Subcutaneous abdominal adipose tissue (tissue), 5 donors: ENCODE measurements around the gene NTSR1.

Source experiments
- H3K27ac ChIP-seq: one replicate; pipeline ENCODE4 v1.7.0; 2013; ENCODE audit warnings: low read depth, mild to moderate bottlenecking, inconsistent platforms, low read length, moderate library complexity
- H3K27me3 ChIP-seq, 5 donors: one replicate each; pipeline ENCODE4 v1.7.0; 2013; ENCODE audit warnings: low read length in 5 of 5, inconsistent platforms in 1 of 5; ENCODE audit not compliant: control insufficient read depth in 5 of 5, insufficient read depth in 4 of 5
- H3K36me3 ChIP-seq, 5 donors: one replicate each; pipeline ENCODE4 v1.7.0; 2013; ENCODE audit warnings: low read length in 5 of 5; ENCODE audit not compliant: control insufficient read depth in 5 of 5, insufficient read depth in 5 of 5
- H3K4me1 ChIP-seq, 5 donors: one replicate each; pipeline ENCODE4 v1.7.0; 2013; ENCODE audit warnings: low read length in 5 of 5, mild to moderate bottlenecking in 3 of 5, moderate library complexity in 1 of 5; ENCODE audit not compliant: control insufficient read depth in 5 of 5, insufficient read depth in 5 of 5
- H3K4me3 ChIP-seq, 5 donors: one replicate each; pipeline ENCODE4 v1.7.0; 2013; ENCODE audit warnings: low read length in 5 of 5, low read depth in 1 of 5
- H3K9ac ChIP-seq, 5 donors: one replicate each; pipeline ENCODE4 v1.7.0; 2013; ENCODE audit warnings: low read length in 5 of 5, mild to moderate bottlenecking in 4 of 5, moderate library complexity in 3 of 5
- H3K9me3 ChIP-seq, 5 donors: one replicate each; pipeline ENCODE4 v1.7.0; 2013; ENCODE audit warnings: low read length in 5 of 5; ENCODE audit not compliant: control insufficient read depth in 5 of 5
- donor health status: healthy.
- donor health status: healthy.
- donor health status: healthy.
- donor health status: healthy.
- donor health status: healthy.

The NTSR1 gene

DNA sequence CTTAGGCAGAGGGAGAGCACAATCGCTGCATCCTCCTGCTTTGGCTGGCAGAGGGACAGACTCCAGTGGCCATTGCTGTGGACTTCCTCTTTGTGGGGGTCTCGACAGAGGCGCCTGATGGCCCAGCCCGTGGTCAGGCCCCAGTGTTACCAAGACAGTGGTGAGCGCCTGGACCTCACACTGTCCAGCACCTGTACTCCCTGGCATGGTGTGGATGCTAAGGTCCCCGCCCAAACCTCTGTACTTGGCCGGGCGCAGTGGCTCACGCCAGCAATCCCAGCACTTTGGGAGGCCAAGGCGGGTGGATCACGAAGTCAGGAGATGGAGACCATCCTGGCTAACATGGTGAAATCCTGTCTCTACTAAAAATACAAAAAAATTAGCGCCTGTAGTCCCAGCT, 2.3 kb upstream of the NTSR1 start:
- Histone ChIP-seq H3K27me3 (peaks cover 21 to 67% (median 54%) of the 10 kb centered on the region in 5 donors), H3K9me3 (no peaks in the 10 kb centered on the region), H3K9ac (no peak overlapping the region), H3K4me1 (peaks cover 1 to 16% (median 3%) of the 10 kb centered on the region in 5 donors), H3K27ac (no peak overlapping the region), H3K36me3 (no peaks in the 10 kb centered on the region), H3K4me3 (no peak overlapping the region)

DNA sequence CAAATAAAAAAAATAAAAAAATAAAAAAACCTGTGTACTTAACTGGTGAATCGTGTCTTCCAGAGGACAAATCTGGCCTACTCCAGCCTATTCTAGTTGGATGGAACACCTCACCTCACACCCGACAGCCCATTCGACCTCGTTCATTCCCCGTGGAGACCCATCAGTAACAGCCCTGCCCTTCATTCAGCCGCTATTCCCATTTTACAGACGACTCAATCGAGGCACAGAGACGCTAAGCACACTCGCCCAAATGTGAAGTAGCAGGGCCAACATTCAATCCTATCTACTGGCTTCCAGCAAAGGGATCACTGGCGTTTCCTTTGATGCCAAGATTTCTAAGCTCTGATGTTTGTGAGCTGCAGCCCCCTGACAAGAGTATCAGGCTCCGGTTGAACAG, 1.8 kb upstream of the NTSR1 start:
- Histone ChIP-seq H3K9ac (no peak overlapping the region), H3K4me1 (peaks cover 1 to 16% (median 3%) of the 10 kb centered on the region in 5 donors), H3K27me3 (peaks cover 21 to 66% (median 58%) of the 10 kb centered on the region in 5 donors), H3K4me3 (no peak overlapping the region), H3K36me3 (no peaks in the 10 kb centered on the region), H3K9me3 (no peaks in the 10 kb centered on the region), H3K27ac (no peak overlapping the region)

DNA sequence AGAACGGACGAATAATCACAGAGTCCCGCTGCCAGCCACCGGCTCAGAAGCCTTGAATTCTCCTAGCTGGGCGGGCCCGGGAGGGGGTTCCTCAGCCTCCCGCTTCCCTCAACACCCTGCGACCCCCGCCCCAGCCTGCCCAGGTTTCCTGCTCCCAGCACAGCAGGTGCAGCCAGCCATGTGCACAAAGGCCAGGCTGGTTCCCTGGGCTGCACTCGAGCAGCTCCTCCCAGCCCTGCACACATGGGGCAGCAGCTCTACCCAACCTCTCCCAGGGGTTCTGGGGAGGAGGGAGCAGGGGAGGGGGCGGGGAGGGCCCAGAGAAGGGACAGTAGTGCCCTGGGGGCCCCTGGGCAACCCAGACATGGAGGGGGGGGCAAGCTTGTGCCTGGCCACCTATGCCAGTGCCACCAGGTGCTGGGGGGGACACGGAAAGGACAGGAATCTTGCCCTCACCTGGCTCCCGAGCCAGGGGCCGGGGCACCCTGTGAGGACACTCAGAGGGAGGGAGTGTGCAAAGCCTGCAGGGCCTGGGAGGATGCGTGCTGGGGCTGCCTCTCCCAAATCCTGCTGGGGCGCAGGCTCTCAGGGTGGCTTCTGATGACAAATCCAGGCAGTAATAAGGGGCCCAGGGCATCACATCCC, 1.2 kb upstream of the NTSR1 start:
- Histone ChIP-seq H3K9ac (no peak overlapping the region), H3K4me3 (no peak overlapping the region), H3K9me3 (no peaks in the 10 kb centered on the region), H3K27ac (no peak overlapping the region), H3K4me1 (peaks cover 1 to 16% (median 3%) of the 10 kb centered on the region in 5 donors), H3K36me3 (no peaks in the 10 kb centered on the region), H3K27me3 (peaks cover 21 to 62% (median 59%) of the 10 kb centered on the region in 5 donors)

DNA sequence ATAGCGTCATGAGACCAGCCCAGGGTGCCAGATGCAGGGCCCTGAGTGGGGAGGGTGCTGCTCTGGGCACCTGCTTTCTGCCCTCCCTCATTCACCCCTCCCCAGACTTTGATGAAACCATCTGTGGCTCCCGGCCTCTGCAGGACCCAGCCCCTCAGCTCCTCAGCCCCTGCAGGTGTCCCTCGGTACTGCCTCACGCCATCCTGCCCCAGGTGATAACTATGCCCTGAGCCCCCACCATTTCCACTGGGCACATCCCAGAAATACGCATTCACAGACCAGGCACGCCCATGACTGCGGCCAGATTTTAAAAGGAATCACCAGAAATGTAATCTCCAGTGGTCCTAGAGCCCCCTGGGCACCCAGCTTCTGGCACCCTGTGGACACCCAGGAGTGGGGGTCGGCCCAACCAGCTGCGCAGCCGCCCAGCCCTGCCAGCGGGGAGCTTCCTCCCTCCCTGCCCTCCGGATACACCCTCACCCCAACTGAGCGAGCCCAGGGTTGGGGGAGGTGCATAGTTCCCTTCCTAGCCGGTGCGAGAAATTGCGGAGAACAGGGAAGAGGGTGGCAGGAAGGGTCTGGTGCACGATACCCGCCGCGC, 615 bp upstream of the NTSR1 start:
- H3K36me3 ChIP-seq: no peaks in the 10 kb centered on the region
- no peak overlapping the region for H3K4me3 ChIP-seq
- peaks cover 21 to 60% (median 60%) of the 10 kb centered on the region in 5 donors for H3K27me3 ChIP-seq
- H3K27ac ChIP-seq: no peak overlapping the region
- H3K9ac ChIP-seq: no peak overlapping the region
- peaks cover 1 to 16% (median 3%) of the 10 kb centered on the region in 5 donors for H3K4me1 ChIP-seq
- no peaks in the 10 kb centered on the region for H3K9me3 ChIP-seq

DNA sequence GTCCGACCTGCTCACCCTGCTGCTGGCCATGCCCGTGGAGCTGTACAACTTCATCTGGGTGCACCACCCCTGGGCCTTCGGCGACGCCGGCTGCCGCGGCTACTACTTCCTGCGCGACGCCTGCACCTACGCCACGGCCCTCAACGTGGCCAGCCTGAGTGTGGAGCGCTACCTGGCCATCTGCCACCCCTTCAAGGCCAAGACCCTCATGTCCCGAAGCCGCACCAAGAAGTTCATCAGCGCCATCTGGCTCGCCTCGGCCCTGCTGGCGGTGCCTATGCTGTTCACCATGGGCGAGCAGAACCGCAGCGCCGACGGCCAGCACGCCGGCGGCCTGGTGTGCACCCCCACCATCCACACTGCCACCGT, 885 bp downstream of the NTSR1 start:
- Histone ChIP-seq H3K36me3 (no peaks in the 10 kb centered on the region), H3K27me3 (peaks cover 18 to 56% (median 52%) of the 10 kb centered on the region in 5 donors), H3K4me1 (peaks cover 0 to 3% (median 2%) of the 10 kb centered on the region in 5 donors), H3K4me3 (no peak overlapping the region), H3K9ac (no peak overlapping the region), H3K27ac (no peak overlapping the region), H3K9me3 (peaks cover 0 to 6% (median 0%) of the 10 kb centered on the region in 5 donors)

DNA sequence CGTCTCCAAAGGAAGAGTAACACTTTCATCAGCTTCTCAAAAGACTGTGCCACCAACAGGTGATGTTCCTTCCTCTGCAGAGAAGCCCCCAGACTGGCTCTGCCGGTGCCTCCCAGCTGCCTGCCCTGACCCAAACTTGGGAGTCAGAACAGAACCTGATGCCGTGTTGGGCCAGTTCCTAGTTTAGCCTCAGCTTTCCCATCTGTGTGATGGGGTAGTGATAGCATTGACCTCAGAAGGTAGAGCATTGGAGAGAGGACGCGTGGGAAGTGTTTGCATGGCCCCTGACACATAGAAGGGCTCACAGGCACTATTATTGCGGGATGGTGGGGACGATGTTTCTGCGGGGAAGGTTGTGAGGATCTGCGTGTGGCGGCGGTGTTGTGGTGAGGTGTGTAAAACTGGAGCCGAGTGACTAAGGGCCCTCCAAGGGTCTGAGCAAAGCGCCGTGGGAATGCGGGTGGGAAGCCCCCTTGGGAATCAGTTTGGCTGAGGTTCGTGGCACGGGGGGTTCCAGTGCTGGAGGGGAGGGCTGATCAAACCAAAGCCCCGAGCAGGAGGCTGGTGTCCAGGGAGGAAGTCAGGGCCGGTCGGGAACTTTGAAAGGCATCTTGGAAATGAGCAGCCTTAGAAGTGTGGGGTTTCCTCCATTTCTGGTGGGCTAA, 1.7 kb downstream of the NTSR1 start:
- Histone ChIP-seq H3K4me3 (no peak overlapping the region), H3K4me1 (peaks cover 0 to 2% (median 0%) of the 10 kb centered on the region in 5 donors), H3K27ac (no peak overlapping the region), H3K9me3 (peaks cover 0 to 7% (median 0%) of the 10 kb centered on the region in 5 donors), H3K36me3 (no peaks in the 10 kb centered on the region), H3K9ac (no peak overlapping the region), H3K27me3 (peaks cover 18 to 55% (median 46%) of the 10 kb centered on the region in 5 donors)

DNA sequence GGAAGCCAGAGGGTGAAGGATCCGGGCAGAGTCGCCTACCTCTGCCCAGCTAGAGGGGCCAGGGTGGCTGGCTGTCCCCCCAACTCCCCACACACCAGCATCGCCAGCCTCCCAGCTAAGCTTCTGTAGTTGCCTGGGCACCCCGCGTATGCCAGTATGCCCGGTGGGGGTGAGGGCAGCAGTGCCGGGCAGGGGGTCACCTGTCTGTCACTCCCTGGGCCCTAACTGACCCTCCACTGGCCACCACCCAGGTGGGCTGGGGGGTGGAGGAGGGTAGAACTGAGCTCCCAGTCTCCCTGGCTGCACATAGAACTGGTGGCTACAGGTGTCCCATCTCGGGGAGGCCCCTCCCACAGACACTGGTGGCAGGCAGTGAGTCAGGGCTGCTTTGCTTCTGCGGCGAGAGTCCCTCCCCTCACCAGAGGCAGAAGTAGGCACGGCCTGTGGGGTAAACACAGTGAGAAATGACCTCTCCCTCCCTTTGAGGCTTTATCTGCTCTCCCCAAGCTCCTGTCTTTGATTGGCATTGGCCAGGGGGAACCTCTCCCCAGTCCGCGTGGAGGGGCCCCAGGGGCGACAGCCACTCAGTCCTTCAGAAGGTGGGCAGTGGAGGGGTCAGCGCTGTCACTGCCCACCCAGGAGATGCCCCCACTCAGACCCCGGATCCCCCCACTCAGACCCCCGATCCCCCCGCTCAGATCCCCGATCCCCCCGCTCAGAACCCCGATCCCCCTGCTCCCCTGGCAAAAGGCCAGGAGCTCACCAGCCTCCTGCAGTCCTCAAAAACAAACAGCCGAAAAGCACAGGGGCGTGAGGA, 2.5 kb downstream of the NTSR1 start:
- H3K36me3 ChIP-seq: no peaks in the 10 kb centered on the region
- no peak overlapping the region for H3K27ac ChIP-seq
- H3K4me3 ChIP-seq: no peak overlapping the region
- no peak overlapping the region for H3K9ac ChIP-seq
- peaks cover 18 to 55% (median 46%) of the 10 kb centered on the region in 5 donors for H3K27me3 ChIP-seq
- peaks cover 0 to 7% (median 0%) of the 10 kb centered on the region in 5 donors for H3K9me3 ChIP-seq
- H3K4me1 ChIP-seq: peaks cover 0 to 2% (median 0%) of the 10 kb centered on the region in 5 donors

DNA sequence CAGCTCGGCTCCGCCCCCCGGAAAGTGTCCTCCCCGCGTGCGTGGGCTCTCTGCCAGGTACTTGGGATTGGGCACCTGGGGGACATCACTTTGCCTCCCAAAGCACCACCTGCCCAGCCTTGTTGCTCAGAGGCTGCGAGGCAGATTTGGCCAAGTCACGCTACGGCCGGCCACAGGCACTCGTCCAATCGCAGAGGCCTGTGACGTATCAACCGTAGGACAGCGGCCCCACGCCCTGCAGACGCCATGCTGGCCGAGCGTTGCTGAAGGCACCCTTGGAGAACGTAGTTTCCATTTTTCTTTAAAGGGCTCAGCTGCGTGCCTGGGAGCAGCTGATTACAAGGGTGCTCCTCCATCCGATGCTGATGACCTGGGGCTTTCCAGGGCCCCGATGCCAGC, 3.1 kb downstream of the NTSR1 start:
- H3K36me3 ChIP-seq: no peaks in the 10 kb centered on the region
- H3K27me3 ChIP-seq: peaks cover 18 to 60% (median 49%) of the 10 kb centered on the region in 5 donors
- peaks cover 0 to 2% (median 0%) of the 10 kb centered on the region in 5 donors for H3K4me1 ChIP-seq
- no peak overlapping the region for H3K9ac ChIP-seq
- no peak overlapping the region for H3K27ac ChIP-seq
- peaks cover 0 to 7% (median 0%) of the 10 kb centered on the region in 5 donors for H3K9me3 ChIP-seq
- H3K4me3 ChIP-seq: no peak overlapping the region

DNA sequence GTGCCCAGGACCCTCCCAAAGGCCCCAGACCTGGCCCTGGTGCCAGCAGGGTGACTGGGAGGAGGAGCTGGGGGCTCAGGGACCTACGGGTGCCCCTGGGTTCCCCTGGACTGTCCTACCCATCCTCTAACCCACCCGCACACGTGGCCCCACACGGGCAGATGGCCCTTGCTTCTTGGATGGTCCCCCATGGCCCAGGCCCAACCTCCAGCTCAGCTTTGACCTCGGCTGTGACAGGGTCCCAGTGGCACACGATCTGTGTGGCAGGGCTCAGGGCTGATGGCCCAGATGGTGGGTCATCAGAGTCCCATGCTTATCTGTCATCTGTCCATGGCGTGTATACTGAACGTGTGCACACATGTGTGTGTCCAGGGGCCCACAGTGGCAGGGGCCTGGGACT, 4.0 kb downstream of the NTSR1 start:
- peaks cover 0 to 2% (median 0%) of the 10 kb centered on the region in 5 donors for H3K4me1 ChIP-seq
- no peak overlapping the region for H3K4me3 ChIP-seq
- H3K27me3 ChIP-seq: peaks cover 25 to 64% (median 53%) of the 10 kb centered on the region in 5 donors
- H3K9me3 ChIP-seq: peaks cover 0 to 7% (median 0%) of the 10 kb centered on the region in 5 donors
- H3K27ac ChIP-seq: no peak overlapping the region
- H3K9ac ChIP-seq: no peak overlapping the region
- H3K36me3 ChIP-seq: no peaks in the 10 kb centered on the region
